Stomach (tissue), 9 donors: ENCODE measurements around the gene AFAP1L1. TPM values are rescaled to one million over a fixed set of nuclear protein-coding genes. Genes with fewer than 3 reads are reported as not detected.
"Not testable (repeated sequence)": the region's sequence is repeated elsewhere in the genome, so short reads cannot be mapped to it uniquely, and the experiment has no call there.

Source experiments
- DNase-seq, 2 donors: peaks; one replicate each; pipeline versions ENCODE4 v3.0.0 to v3.0.0-alpha.2; 2013 to 2019
- H3K27ac ChIP-seq, 5 donors: fragments of 200-600 bp in 4 of 5; sonication (generic) in 4 of 5; one replicate each; pipeline ENCODE4 v1.5.1; 2013 to 2019; ENCODE audit warnings: mild to moderate bottlenecking in 1 of 5, moderate library complexity in 1 of 5
- H3K27me3 ChIP-seq, 3 donors: fragments of 200-600 bp; sonication (generic); one replicate each; pipeline ENCODE4 v1.5.1; 2017 to 2019; ENCODE audit warnings: mixed run types in 1 of 3
- H3K36me3 ChIP-seq, 4 donors: fragments of 200-600 bp; sonication (generic); 1 replicate in 3 of 4; 2 replicates in 1 of 4; pipeline ENCODE4 v1.5.1; 2016 to 2019
- H3K4me1 ChIP-seq, 4 donors: fragments of 200-600 bp; sonication (generic); one replicate each; pipeline ENCODE4 v1.5.1; 2016 to 2019
- H3K4me3 ChIP-seq, 4 donors: fragments of 200-600 bp; sonication (generic) in 3 of 4; one replicate each; pipeline ENCODE4 v1.5.1; 2016 to 2019; ENCODE audit warnings: mild to moderate bottlenecking in 1 of 4
- H3K9me3 ChIP-seq, 4 donors: fragments of 200-600 bp; sonication (generic); one replicate each; pipeline ENCODE4 v1.5.1; 2016 to 2019
- EP300 ChIP-seq: sonication (generic); formaldehyde crosslinking; IDR thresholded peaks from one replicate; pipeline ENCODE4 v1.6.1; 2017; ENCODE audit warnings: antibody characterized with exemption
- POLR2A ChIP-seq, 4 donors: fragments of 450-650 bp; IDR thresholded peaks; one replicate each; pipeline ENCODE4 v1.6.1; 2016; ENCODE audit warnings: antibody characterized with exemption in 4 of 4, control low read depth in 2 of 4, mild to moderate bottlenecking in 1 of 4, moderate library complexity in 1 of 4
- POLR2AphosphoS5 ChIP-seq, 3 donors: sonication (generic); formaldehyde crosslinking; IDR thresholded peaks; one replicate each; pipeline ENCODE4 v1.6.1; 2016; ENCODE audit warnings: antibody characterized with exemption in 3 of 3
- WGBS, 5 donors: extraction: QIAGEN DNeasy Blood & Tissue Kit in 3 of 5; methylation state at CpG; one replicate each; pipeline versions ENCODE4 v1.1.5 to v1.1.7; 2013 to 2018; 5-methylcytosine and 5-hydroxymethylcytosine counted together
- intact Hi-C: fragments of 100-400 bp; cut with DNase I; formaldehyde crosslinking; loops from one replicate; pipeline ENCODE4 v1.15.1; 2023; ENCODE audit warnings: low total_unique reads
- polyA plus RNA-seq, 3 donors: library from polyadenylated mRNA; stranded (reverse); fragments of 200-250 nt; gene quantifications; one replicate each; pipeline ENCODE4 v1.2.3, GENCODE V29; 2013
- total RNA-seq, 5 donors: library from RNA; depleted of rRNA; stranded (reverse); fragments of >200 nt; gene quantifications; one replicate each; pipeline versions ENCODE4 v1.1.0 to v1.2.3, GENCODE V29; 2014 to 2016
- TF ChIP-seq, protein P1 (sequence below), 7 experiments: fragments of 450-650 bp in 4 of 7; fragments of 200-600 bp in 3 of 7; sonication (generic) in 3 of 7; IDR thresholded peaks; one replicate each; pipeline ENCODE4 v1.5.1; 2016 to 2019; ENCODE audit warnings: antibody characterized with exemption in 7 of 7, control low read depth in 2 of 7, mild to moderate bottlenecking in 1 of 7
- donor health status: healthy with polysubstance abuse.
- donor health status: Bipolar disorder and iron deficiency.
- donor health status: healthy.

Gene AFAP1L1
- total and polyA plus RNA-seq, 8 donors, result 0.29 to 66.5 (median 3.3) TPM

DNA sequence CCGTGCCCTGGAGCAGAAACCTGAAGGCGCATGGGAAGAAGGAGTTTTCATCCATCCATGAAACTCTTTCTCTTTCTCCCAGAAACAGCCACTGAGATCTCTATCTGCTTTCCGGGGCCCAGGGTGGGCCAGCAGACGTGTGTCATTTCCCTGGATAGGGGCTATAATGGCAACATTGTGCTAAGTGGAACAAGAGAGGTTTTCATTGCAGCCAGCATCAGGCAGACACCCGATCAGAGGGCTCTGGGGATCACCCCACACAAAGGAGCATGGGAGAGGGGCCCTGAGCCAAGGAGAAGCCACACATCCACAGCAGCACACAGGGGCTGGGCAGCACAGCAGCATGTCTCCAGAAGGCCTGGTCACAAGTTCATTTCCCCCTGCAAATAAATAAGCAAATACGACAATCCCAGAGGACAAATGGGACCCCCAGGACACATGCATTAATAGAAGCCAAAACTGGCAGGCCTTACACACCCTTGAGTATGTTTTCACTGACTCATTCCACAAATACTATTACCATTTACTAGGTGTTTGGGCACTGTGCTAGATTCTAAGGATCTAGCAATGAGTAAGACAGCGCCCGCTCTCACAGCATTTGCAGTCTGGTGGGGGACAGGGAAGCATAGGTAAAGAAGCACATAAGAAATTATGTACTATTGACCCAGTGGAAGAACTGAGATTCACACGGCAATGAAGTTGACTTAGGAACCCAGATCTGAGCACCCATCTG, 4.3 kb upstream of the AFAP1L1 start:
- Histone ChIP-seq H3K27me3 (peaks cover 0 to 37% (median 16%) of the 10 kb centered on the region in 3 donors), H3K9me3 (peaks cover 5 to 17% (median 14%) of the 10 kb centered on the region in 4 donors), H3K4me1 (peaks cover 9 to 14% (median 12%) of the 10 kb centered on the region in 4 donors), H3K36me3 (no peaks in the 10 kb centered on the region), H3K27ac (no peak overlapping the region), H3K4me3 (no peak overlapping the region)
- peak in 1 of 2 donors; percentile 41 for DNase-seq
- TF ChIP-seq POLR2AphosphoS5 (IDR thresholded peaks at IDR 0.05) (no peak), POLR2A (IDR thresholded peaks at IDR 0.05) (no peak), EP300 (no peak)
- TF ChIP-seq, protein P1, sequence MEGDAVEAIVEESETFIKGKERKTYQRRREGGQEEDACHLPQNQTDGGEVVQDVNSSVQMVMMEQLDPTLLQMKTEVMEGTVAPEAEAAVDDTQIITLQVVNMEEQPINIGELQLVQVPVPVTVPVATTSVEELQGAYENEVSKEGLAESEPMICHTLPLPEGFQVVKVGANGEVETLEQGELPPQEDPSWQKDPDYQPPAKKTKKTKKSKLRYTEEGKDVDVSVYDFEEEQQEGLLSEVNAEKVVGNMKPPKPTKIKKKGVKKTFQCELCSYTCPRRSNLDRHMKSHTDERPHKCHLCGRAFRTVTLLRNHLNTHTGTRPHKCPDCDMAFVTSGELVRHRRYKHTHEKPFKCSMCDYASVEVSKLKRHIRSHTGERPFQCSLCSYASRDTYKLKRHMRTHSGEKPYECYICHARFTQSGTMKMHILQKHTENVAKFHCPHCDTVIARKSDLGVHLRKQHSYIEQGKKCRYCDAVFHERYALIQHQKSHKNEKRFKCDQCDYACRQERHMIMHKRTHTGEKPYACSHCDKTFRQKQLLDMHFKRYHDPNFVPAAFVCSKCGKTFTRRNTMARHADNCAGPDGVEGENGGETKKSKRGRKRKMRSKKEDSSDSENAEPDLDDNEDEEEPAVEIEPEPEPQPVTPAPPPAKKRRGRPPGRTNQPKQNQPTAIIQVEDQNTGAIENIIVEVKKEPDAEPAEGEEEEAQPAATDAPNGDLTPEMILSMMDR (IDR thresholded peaks at IDR 0.05), result no peak
- WGBS, 5 donors, result 81 to 89% (median 86%) methylated on average over 9 of the region's 9 CpGs
- intact Hi-C loops, result no loop called here

DNA sequence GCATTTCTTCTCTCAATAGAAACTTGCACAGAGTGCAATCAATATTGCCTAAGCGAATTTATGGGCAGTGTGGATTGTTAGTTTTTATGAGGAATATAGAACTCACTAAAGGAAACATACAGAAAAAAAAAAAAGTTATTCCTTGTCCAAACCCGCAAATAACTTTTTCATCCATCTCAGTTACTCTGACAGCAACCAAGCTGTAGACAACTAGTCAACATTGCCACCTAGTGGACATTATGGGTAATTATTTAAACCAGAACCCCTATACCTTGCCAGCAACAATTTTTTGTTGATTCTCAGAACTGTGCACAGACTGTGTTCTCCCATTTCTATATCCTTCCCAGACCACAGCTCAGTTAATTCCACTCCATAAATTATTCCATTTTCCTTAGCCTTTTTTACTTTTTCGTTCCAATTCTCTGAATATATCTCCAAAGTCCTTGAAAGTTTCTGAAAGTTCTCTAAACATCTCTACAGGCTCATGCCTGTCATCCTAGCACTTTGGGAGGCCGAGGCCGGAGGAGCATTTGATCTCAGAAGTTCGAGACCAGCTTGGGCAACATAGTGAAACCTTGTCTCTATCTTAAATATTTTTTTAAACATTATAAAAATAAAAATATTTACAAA, 2.6 kb upstream of the AFAP1L1 start:
- H3K4me1 ChIP-seq, result peaks cover 15 to 21% (median 15%) of the 10 kb centered on the region in 4 donors
- peaks cover 5 to 17% (median 14%) of the 10 kb centered on the region in 4 donors for H3K9me3 ChIP-seq
- no peak overlapping the region for H3K27ac ChIP-seq
- WGBS, 5 donors, result 56 to 61% (median 57%) methylated on average over 6 of the region's 6 CpGs
- H3K4me3 ChIP-seq, result no peak overlapping the region
- peak in 1 of 2 donors; percentile 59 for DNase-seq
- H3K36me3 ChIP-seq, result no peaks in the 10 kb centered on the region
- intact Hi-C loops, result no loop called here
- TF ChIP-seq POLR2AphosphoS5 (IDR thresholded peaks at IDR 0.05) (no peak), POLR2A (IDR thresholded peaks at IDR 0.05) (no peak), EP300 (no peak)
- TF ChIP-seq, protein P1 (IDR thresholded peaks at IDR 0.05), result peak in 4 of 7 experiments; percentile 28 to 78 (median 47)
- H3K27me3 ChIP-seq, result peaks cover 0 to 43% (median 22%) of the 10 kb centered on the region in 3 donors

DNA sequence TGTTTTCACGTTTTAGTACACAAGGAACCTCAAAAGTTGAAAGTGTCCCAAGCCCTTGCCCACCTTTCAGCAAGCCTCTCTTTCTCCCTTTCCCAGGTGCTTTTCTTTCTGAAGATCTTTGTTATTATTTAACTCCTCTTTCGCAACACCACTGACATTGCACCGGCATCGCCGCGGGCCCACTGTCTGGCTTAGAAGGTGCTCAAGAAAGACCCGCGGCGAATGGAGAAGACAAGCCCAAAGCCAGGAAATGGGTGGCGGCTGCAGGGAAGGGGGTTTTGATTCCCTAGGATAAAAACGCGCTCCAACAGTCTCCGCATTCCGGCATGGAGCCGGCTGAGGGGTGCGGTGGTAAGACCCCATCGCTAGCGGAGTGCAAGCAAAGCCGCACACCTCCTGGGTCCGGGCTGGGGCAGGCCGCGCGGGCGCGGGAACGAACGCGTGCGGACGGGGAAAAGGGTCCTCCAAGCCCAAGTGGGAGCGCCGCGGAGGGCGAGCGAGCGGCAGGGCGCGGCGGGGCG, 404 bp upstream of the AFAP1L1 start:
- Histone ChIP-seq H3K36me3 (no peaks in the 10 kb centered on the region), H3K27me3 (peaks cover 0 to 36% (median 22%) of the 10 kb centered on the region in 3 donors), H3K9me3 (peaks cover 5 to 17% (median 14%) of the 10 kb centered on the region in 4 donors), H3K27ac (peak overlapping the region; percentile 53 to 80 (median 62)), H3K4me3 (peak overlapping the region; percentile 62 to 81 (median 64)), H3K4me1 (peaks cover 15 to 21% (median 15%) of the 10 kb centered on the region in 4 donors)
- 6 to 17% (median 10%) methylated on average over 26 to 40 of the region's 40 CpGs for WGBS, 5 donors
- intact Hi-C loops, result no loop called here
- no peak for DNase-seq
- TF ChIP-seq, protein P1 (IDR thresholded peaks at IDR 0.05), result no peak
- no peak for TF ChIP-seq POLR2A (IDR thresholded peaks at IDR 0.05)
- no peak for TF ChIP-seq POLR2AphosphoS5 (IDR thresholded peaks at IDR 0.05)
- TF ChIP-seq EP300, result no peak

DNA sequence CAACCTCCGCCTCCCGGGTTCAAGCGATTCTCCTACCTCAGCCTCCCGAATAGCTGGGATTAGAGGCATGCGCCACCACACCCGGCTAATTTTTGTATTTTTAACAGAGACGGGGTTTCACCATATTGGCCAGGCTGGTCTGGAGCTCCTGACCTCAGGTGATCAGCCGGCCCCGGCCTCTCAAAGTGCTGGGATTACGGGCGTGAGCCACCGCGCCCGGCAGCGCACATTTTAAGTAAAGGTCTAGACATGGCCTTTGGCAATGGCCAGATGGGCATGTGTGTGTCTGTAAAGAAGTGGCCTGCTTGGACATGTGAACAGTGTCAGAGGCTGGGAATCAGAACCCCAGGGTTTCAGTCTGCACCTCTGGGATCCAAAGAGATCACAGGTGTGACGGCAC, 1.1 kb downstream of the AFAP1L1 start:
- WGBS, 5 donors, result 54 to 61% (median 57%) methylated on average over 16 of the region's 16 CpGs
- peaks cover 5 to 16% (median 13%) of the 10 kb centered on the region in 4 donors for H3K9me3 ChIP-seq
- H3K27me3 ChIP-seq, result peaks cover 0 to 36% (median 22%) of the 10 kb centered on the region in 3 donors
- DNase-seq, intact Hi-C loops, H3K36me3 ChIP-seq: not testable (repeated sequence)
- peak overlapping the region; percentile 62 to 81 (median 64) for H3K4me3 ChIP-seq
- H3K4me1 ChIP-seq, result peaks cover 15 to 21% (median 15%) of the 10 kb centered on the region in 4 donors
- H3K27ac ChIP-seq, result peak overlapping the region in 3 of 5 donors; percentile 61 to 80 (median 78)
